Medulla oblongata (tissue), 1 donor: Measurements from ENCODE around the gene KLF12.

Experiments used
- DNase-seq: peaks from one replicate; pipeline ENCODE4 v3.0.0-alpha.2; 2015; ENCODE audit errors: extremely low spot score

KLF12 gene

GRCh38 chr13:74134221-74134776 lies at the start of gene KLF12:
TSS of gene KLF12 (minus strand) at chr13:74134404.
- DNase-seq = peak; percentile 67

- no peak for DNase-seq
These were observed 48.3 kb upstream of the KLF12 start for GRCh38 chr13:74182491-74182890.

GRCh38 chr13:74174810-74175209 lies 40.6 kb upstream of the KLF12 start:
- no peak for DNase-seq

- DNase-seq = no peak
These were observed 39.6 kb upstream of the KLF12 start for GRCh38 chr13:74173822-74174221.

- DNase-seq = no peak
These were observed 37.4 kb upstream of the KLF12 start for GRCh38 chr13:74171641-74172040.

GRCh38 chr13:74169676-74170075 lies 35.5 kb upstream of the KLF12 start:
- DNase-seq = no peak

- no peak for DNase-seq
These were observed 34.1 kb upstream of the KLF12 start for GRCh38 chr13:74168263-74168675.

GRCh38 chr13:74166261-74167004 lies 32.2 kb upstream of the KLF12 start:
- no peak for DNase-seq

GRCh38 chr13:74162782-74163181 lies 28.6 kb upstream of the KLF12 start:
- no peak for DNase-seq

GRCh38 chr13:74162135-74162534 lies 27.9 kb upstream of the KLF12 start:
- no peak for DNase-seq

- DNase-seq = no peak
These were observed 24.6 kb upstream of the KLF12 start for GRCh38 chr13:74158571-74159352.

- no peak for DNase-seq
These were observed 23.8 kb upstream of the KLF12 start for GRCh38 chr13:74158028-74158427.

GRCh38 chr13:74154981-74155380 lies 20.8 kb upstream of the KLF12 start:
- DNase-seq = no peak

GRCh38 chr13:74153316-74153715 lies 19.1 kb upstream of the KLF12 start:
- no peak for DNase-seq

- no peak for DNase-seq
These were observed 17.7 kb upstream of the KLF12 start for GRCh38 chr13:74151859-74152258.

- DNase-seq = no peak
These were observed 14.1 kb upstream of the KLF12 start for GRCh38 chr13:74148352-74148751.

GRCh38 chr13:74145249-74145975 lies 11.2 kb upstream of the KLF12 start:
- no peak for DNase-seq

- no peak for DNase-seq
These were observed 10.1 kb upstream of the KLF12 start for GRCh38 chr13:74144269-74144668.

GRCh38 chr13:74142257-74142656 lies 8.1 kb upstream of the KLF12 start:
- no peak for DNase-seq

- DNase-seq = no peak
These were observed 4.0 kb upstream of the KLF12 start for GRCh38 chr13:74138241-74138640.

GRCh38 chr13:74136084-74136658 lies 2.0 kb upstream of the KLF12 start:
- peak; percentile 44 for DNase-seq
